Right atrium auricular region (tissue), 2 donors: Measurements from ENCODE around the gene CLTC. TPM values are rescaled to one million over a fixed set of nuclear protein-coding genes. Genes with fewer than 3 reads are reported as not detected.
"Not testable (repeated sequence)": the region's sequence is repeated elsewhere in the genome, so short reads cannot be mapped to it uniquely, and the experiment has no call there.

Source experiments
- DNase-seq: peaks from one replicate; pipeline ENCODE4 v3.0.0-alpha.2; 2019; ENCODE audit warnings: low spot score
- H3K27ac ChIP-seq, 2 donors: fragments of 200-600 bp; sonication (generic); 1 replicate in 1 of 2; 2 replicates in 1 of 2; pipeline ENCODE4 v1.5.1; 2016 to 2019
- H3K27me3 ChIP-seq, 2 donors: fragments of 200-600 bp; sonication (generic); one replicate each; pipeline versions ENCODE4 v1.5.1 to v1.6.0; 2017 to 2019
- H3K36me3 ChIP-seq: fragments of 200-600 bp; sonication (generic); one replicate; pipeline ENCODE4 v1.5.1; 2016
- H3K4me1 ChIP-seq, 2 donors: fragments of 200-600 bp; sonication (generic); one replicate each; pipeline versions ENCODE4 v1.5.1 to v1.6.0; 2017 to 2019
- H3K4me3 ChIP-seq, 2 donors: fragments of 200-600 bp; sonication (generic); 1 replicate in 1 of 2; 2 replicates in 1 of 2; pipeline ENCODE4 v1.5.1; 2017 to 2019; ENCODE audit warnings: mild to moderate bottlenecking in 1 of 2, moderate library complexity in 1 of 2
- H3K9me3 ChIP-seq, 2 donors: fragments of 200-600 bp; sonication (generic); one replicate each; pipeline ENCODE4 v1.5.1; 2019
- CTCF ChIP-seq, 2 donors: fragments of 200-600 bp; sonication (generic); IDR thresholded peaks; one replicate each; pipeline ENCODE4 v1.5.1; 2019; ENCODE audit warnings: antibody characterized with exemption in 2 of 2
- total RNA-seq, 2 donors: library from RNA; depleted of rRNA; stranded (reverse); fragments of >200 nt; gene quantifications; one replicate each; pipeline ENCODE4 v1.1.0, GENCODE V29; 2016

Gene CLTC
- total RNA-seq, 2 donors from 2014 or later, result 183 to 256 TPM

GRCh38 chr17:59647288-59647687, 27.6 kb downstream of the CLTC start:
- H3K9me3 ChIP-seq, result no peaks in the 10 kb centered on the region
- H3K4me3 ChIP-seq, result no peak overlapping the region
- H3K4me1 ChIP-seq, result peaks cover 0 to 26% of the 10 kb centered on the region in 2 donors
- peaks cover 69% of the 10 kb centered on the region for H3K36me3 ChIP-seq
- no peak overlapping the region for H3K27ac ChIP-seq
- no peaks in the 10 kb centered on the region for H3K27me3 ChIP-seq
- no peak for DNase-seq
- no peak for TF ChIP-seq CTCF (IDR thresholded peaks at IDR 0.05)

DNA sequence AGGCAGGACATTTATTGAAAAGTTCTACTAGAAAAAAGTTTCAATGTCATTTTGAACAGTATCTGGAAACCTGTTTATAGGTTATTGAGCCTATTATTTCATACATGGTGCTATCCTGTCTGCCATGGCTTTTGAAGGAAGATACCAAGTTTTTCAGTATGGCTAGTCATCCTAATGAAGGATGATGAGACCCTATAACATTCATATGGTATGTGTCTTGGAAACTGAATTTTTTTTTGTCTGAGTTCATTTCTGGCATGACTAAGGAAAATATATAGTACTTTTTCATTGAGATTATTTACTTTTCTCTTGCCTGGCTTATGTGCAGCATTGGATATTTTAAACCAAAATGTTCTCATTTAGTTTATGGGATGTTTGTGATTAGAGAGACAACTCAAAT, 30.2 kb downstream of the CLTC start:
- H3K4me1 ChIP-seq, result peaks cover 0 to 6% of the 10 kb centered on the region in 2 donors
- no peak for DNase-seq

GRCh38 chr17:59650642-59651041, 30.9 kb downstream of the CLTC start:
- Histone ChIP-seq H3K27ac (no peak overlapping the region), H3K27me3 (no peaks in the 10 kb centered on the region), H3K4me3 (no peak overlapping the region), H3K36me3 (peaks cover 86% of the 10 kb centered on the region), H3K9me3 (no peaks in the 10 kb centered on the region), H3K4me1 (peaks cover 0 to 5% of the 10 kb centered on the region in 2 donors)
- TF ChIP-seq CTCF (IDR thresholded peaks at IDR 0.05), result no peak
- no peak for DNase-seq

More for the DNA sequence above, 30.2 kb downstream of the CLTC start:
- no peaks in the 10 kb centered on the region for H3K9me3 ChIP-seq
- no peak overlapping the region for H3K27ac ChIP-seq
- H3K27me3 ChIP-seq, result no peaks in the 10 kb centered on the region
- H3K4me3 ChIP-seq, result no peak overlapping the region
- peaks cover 88% of the 10 kb centered on the region for H3K36me3 ChIP-seq
- no peak for TF ChIP-seq CTCF (IDR thresholded peaks at IDR 0.05)

DNA sequence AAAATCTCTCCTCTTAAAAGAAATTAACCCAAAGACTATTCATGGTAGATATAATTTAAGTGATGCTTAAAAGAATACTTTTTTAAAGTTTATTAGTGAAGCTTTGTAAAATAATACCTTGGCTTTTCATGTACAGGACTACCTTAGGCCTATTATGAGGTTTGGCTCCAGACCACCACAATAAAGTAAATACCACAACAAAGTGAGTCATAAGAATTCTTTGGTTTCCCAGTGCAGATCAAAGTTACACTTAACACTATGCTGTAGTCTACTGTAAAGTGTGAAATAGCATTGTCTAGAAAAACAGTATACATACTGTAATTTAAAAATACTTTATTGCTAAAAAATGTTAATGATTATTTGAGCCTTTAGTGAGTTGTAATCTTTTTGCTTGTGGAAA, 31.7 kb downstream of the CLTC start:
- TF ChIP-seq CTCF (IDR thresholded peaks at IDR 0.05), result no peak
- no peak for DNase-seq
- Histone ChIP-seq H3K4me1 (no peaks in the 10 kb centered on the region), H3K9me3 (no peaks in the 10 kb centered on the region), H3K4me3 (no peak overlapping the region), H3K27ac (no peak overlapping the region), H3K36me3 (peaks cover 86% of the 10 kb centered on the region), H3K27me3 (no peaks in the 10 kb centered on the region)

- no peaks in the 10 kb centered on the region for H3K4me1 ChIP-seq
- DNase-seq, result no peak
These were observed 32.4 kb downstream of the CLTC start for GRCh38 chr17:59652119-59652518.

GRCh38 chr17:59656624-59657023, 36.9 kb downstream of the CLTC start:
- not testable (repeated sequence) for H3K27ac ChIP-seq, H3K4me1 ChIP-seq, H3K27me3 ChIP-seq, DNase-seq, H3K4me3 ChIP-seq, H3K9me3 ChIP-seq
- peaks cover 98% of the 10 kb centered on the region for H3K36me3 ChIP-seq

More at GRCh38 chr17:59652119-59652518, 32.4 kb downstream of the CLTC start:
- peaks cover 92% of the 10 kb centered on the region for H3K36me3 ChIP-seq
- no peaks in the 10 kb centered on the region for H3K27me3 ChIP-seq
- H3K27ac ChIP-seq, result no peak overlapping the region
- H3K9me3 ChIP-seq, result no peaks in the 10 kb centered on the region
- no peak for TF ChIP-seq CTCF (IDR thresholded peaks at IDR 0.05)
- no peak overlapping the region for H3K4me3 ChIP-seq
